Activated CD4-positive, CD25-positive, alpha-beta regulatory T cell treated with anti-CD3 and anti-CD28 coated beads, Interleukin-2, amount 50 U/mL, for 16 hours (primary cell): ENCODE measurements around the gene JPH4.
A peak's percentile ranks its signal among the peaks of the same experiment; 100 is the strongest.
"Not testable (repeated sequence)": the region's sequence is repeated elsewhere in the genome, so short reads cannot be mapped to it uniquely, and the experiment has no call there.

ENCODE experiments used
- DNase-seq: peaks from one replicate; pipeline ENCODE4 v3.0.0-alpha.2; 2020; ENCODE audit warnings: low read depth, low spot score

The JPH4 gene

DNA sequence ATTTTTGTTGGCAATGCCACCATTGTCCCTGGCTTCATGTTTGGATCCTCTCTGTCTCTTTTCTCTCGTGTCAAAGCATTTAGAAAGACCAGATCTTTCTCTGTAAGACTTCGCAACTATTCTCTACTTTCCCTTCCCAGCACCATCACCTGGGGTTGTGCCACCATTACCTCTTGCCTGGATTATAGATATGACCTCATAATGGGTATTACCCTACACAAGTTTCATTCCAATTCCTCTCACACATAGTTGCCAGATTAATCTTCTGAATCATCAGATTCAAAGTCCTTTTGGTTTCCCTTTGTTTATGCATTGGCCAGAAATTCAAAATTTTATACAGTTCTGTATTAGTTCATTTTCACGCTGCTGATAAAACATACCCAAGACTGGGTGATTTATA lies 30.4 kb upstream of the JPH4 start:
- DNase-seq, result no peak

DNA sequence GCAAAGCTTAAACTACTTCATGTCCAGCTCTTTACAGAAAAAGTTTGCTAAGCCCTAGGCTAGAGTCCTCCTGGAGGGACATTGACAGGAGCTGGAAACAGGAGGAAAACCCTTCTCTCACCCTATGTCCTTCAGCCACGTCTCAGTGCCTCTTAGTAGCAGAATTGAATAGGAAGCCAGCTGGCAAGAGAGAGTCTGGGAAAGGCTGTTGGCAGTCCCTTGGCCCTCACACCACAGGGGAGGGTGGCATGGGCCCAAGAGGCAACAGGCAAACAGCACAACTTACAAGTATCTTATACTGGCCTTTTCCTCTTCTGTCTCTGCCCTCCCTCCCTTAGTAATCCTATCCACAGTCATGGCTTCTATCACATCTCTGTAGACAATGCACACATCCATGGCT lies 29.9 kb upstream of the JPH4 start:
- DNase-seq, result no peak

- DNase-seq, result no peak
Observed at GRCh38 chr14:23605931-23606585, 27.5 kb upstream of the JPH4 start.

GRCh38 chr14:23604675-23605170 lies 26.1 kb upstream of the JPH4 start:
- no peak for DNase-seq

DNA sequence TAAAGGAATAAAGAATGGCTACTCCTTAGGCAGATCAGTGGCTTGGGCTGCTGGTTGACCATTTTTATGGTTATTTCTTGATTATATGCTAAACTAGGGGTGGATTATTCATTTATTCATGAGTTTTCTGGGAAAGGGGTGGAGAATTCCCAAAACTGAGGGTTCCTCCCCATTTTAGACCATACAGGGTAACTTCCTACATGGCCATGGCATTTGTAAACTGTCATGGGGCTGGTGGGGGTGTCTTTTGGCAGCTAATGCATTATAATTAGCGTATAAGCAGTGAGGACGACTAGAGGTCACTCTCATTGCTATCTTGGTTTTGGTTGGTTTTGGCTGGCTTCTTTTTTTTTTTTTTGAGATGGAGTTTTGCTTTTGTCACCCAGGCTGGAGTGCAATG lies 25.6 kb upstream of the JPH4 start:
- DNase-seq, result no peak

DNA sequence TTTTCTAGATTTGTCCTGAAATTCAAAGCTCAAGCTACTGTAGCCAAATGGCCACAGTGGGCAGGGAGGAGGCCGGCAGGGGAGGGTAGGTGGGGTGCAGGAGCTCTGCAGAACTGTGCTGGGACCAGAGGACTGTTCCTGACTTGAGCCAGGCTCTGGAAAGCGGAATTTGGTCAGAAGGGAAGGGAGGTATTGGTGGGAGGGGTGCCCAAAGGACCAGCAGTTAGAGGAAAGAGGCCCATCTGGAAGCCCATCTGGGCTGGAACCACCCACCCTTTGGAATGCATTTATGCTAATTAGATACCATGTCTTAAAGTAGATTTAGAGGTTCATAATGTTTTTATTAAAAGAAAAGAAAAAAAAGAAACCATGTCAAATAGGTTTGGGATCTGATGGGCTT lies 24.5 kb upstream of the JPH4 start:
- no peak for DNase-seq

GRCh38 chr14:23602181-23603095 lies 23.8 kb upstream of the JPH4 start:
- no peak for DNase-seq

DNA sequence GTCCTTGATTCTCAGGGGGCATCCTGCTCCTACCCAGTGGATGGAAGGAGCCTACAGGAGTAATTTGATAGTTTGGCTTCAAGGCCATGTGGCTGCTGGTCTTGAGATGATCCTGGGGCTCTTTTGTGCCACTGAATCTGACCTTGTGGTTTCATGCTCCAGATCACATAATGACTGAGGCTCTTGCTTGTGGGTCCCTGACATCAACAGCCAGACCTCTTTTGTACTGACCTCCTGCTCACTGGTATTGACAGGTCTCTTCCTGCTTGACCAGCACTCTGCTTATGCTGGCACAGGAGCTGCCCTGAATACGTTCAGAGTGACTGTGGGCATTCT lies 23.2 kb upstream of the JPH4 start:
- no peak for DNase-seq

DNA sequence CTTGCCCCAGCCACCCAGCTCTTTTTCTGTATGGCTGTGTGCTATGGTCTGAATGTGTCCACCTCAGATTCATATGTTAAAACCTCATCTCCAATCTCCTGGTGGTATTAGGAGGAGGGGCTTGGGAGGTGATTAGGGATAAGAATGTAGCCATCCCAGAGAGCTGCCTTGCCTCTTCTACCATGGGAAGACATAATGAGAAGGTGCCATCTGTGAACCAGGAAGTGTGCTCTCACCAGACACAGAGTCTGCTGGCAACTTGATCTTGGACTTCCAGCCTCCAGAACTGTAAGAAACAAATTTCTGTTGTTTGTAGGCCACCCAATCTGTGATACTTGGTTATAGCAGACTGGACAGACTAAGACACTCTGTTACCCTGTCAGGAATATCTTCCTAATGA lies 22.8 kb upstream of the JPH4 start:
- DNase-seq, result no peak

DNA sequence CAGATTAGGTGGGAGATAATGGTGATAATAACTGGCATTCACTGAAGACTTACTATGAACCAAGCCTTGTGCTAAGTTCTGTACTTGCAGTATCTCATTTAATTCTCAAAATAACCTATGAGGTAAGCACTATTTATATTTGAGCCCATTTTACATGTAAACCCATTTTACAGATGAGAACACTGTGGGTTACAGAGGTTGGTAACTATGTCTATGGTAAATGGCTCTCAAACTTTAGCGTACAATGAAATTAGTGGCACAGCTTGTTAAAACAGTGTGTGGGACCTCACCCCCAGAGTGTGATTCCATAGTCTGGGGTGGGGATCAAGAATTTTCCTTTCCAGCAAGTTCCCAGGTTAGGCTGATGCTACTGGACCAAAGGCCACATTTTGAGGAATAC lies 22.2 kb upstream of the JPH4 start:
- DNase-seq, result no peak

GRCh38 chr14:23600322-23600707 lies 21.7 kb upstream of the JPH4 start:
- DNase-seq, result no peak

DNA sequence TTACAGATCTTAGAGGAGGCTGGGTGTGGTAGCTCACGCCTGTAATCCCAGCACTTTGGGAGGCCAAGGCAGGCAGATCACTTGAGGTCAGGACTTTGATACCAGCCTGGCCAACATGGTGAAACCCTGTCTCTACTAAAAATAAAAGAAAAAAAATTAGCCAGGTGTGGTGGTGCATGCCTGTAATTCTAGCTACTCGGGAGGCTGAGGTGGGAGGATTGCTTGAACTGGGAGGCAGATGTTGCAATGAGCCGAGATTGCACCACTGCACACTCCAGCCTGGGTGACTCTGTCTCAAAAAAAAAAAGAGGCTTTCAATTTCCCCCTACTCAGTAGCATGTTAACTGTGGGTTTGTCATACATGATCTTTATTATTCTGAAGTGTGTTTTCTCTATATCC lies 15.6 kb upstream of the JPH4 start:
- not testable (repeated sequence) for DNase-seq

DNA sequence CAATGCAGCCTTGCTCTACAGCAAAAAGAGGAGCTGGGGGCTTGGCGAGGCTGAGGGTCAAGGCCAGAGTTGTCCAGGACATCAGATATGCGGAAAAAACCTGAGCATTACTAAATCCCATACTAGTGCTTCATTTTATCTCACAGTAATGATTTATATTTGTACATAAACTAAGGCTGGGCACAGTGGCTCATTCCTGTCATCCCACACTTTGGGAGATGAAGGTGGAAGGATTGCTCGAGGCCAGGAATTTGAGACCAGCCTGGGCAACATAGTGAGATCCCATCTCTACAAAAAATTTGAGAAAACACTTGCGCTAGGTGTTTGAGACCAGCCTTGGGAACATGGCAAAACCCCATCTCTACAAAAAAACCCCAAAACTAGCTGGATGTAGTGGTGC lies 11.6 kb upstream of the JPH4 start:
- no peak for DNase-seq

DNA sequence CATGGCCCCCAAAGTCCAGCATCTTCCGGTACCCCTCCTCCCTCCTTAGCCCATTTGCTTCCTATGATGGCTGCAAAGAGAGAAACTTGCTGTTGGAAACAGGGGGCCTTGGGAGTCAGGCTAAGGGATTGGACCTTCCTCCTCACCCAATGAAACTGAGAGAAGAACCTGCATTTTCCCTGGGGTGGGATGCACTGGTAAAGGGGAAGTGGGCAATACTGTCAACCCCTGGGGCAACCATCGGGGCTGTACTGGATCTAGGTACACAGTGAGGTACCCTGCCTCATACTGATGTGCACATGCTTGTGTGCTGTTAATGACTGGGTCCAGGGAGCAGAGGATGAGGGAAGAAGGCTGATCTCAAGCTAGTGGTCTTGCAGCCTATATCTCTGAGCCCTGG lies 11.0 kb upstream of the JPH4 start:
- no peak for DNase-seq

DNA sequence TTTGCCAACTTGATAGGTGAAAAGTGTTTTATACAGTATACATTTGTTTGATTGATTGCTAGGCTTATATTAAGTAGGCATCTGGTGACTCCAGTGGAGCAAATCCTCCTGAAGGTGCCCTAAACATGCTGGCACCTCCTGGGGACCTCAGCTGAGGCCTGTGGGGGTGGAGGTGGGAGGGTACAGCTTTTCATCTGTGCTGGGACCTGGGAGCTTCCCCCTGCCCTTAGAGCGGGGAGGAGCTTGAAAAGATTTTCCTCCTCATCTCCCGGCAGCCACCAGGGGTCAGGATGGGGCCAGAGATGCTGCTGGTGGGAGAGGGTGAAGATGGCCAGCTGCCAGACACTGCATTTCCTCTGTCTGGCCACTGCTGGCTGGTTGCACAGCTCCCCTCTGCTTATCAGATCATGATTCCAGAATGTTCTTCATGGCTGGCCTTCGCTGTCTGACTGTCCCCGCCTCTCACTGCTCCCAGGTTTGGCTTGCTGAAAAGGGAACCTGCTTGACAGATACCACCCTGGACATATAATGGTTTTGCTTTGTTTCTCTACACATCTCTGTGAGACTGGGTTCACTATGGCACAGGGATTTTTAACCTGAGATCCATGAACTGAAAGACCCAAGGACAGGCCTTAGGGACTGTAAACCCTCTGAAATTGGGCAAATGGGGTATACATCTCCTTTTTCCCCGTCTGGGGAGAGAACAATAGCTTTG lies 10.5 kb upstream of the JPH4 start:
- DNase-seq, result peak; percentile 55

- DNase-seq, result not testable (repeated sequence)
Observed at GRCh38 chr14:23584527-23585203, 6.1 kb upstream of the JPH4 start.

- DNase-seq, result not testable (repeated sequence)
Observed at GRCh38 chr14:23583761-23584526, 5.4 kb upstream of the JPH4 start.

DNA sequence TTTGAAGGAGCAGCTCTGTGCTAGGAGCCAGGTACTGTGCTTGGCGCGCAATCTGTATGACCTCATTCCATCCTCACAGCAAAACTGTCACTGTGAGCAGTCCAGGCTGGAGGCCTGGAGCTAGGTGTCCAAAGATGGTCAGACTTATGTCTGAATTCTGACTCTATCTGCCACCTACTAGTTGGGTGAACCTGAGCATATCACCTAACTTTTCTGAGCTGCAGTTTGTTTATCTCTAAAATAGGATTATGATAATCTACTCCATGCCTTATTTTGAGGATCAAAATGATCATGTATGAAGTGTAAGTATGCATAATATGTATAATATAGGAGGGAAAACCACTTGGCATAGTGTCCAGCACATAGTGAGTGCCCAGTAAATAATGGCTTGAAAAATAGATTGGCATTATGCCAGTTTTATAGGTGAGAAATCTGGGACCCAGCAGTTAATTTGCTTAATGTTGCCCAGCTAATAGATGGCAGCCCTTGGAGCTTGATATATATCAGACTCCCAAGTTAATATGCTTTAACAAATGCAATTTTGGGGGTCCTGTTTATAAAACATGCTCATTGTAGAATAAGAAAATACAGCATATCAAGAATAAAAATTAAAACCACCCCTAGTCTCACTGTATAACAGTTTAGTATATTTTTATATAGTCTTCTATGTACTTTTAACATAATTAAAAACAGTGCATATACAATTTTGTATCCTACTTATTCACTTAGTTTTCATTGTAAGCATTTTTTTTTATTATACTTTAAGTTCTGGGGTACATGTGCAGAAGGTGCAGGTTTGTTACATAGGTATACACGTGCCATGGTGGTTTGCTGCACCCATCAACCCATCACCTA lies 4.5 kb upstream of the JPH4 start:
- no peak for DNase-seq

DNA sequence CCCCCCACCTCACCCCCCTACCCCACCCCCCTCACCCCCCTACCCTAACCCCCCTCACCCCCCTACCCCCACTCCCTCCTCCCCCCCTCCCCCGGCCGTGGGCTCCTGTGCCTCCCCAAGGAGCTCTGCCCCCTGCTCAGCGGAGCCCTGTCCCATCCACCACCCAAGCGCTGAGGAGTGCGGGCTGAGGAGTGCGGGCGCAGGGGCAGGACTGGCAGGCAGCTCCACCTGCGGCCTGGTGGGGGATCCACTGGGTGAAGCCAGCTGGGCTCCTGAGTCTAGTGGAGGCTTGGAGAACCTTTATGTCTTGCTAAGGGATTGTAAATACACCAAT lies 2.3 kb upstream of the JPH4 start:
- DNase-seq, result no peak

DNA sequence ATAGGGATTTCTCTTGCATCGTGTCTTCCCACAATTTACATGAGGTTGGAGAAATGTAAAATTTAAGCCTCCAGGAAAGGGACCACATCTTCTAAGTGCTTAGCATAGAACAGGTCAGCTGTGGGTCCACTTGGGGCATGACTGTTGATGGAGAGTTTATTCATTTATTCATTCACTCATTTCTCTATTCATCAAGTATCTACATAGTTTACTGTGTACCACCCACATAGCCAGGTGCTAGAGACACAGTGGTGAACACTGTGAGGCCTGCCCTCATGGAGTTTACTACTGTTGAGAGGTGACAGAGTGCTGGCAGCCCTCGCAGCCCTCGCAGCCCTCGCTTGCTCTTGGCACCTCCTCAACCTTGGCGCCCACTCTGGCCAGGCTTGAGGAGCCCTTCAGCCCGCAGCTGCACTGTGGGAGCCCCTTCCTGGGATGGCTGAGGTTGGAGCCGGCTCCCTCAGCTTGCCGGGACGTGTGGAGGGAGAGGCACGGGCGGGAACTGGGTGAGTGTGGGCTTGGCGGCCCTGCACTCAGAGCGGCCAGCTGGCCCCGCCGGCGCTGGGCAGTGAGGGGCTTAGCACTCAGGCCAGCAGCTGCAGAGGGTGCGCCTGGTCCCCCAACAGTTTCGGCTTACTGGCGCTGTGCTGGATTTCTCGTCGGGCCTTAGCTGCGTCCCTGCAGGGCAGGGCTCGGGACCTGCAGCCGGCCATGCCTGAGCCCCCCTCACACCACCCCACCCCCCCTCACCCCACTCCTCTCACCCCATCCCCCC lies 1.7 kb upstream of the JPH4 start:
- no peak for DNase-seq
